ENCODE results near the gene INSM1. TPM values are rescaled to one million over a fixed set of nuclear protein-coding genes. Genes with fewer than 3 reads are reported as not detected.
A peak's percentile ranks its signal among the peaks of the same experiment; 100 is the strongest.

The INSM1 gene
- total RNA-seq, 1 donor from 2014 or later: not detected

GRCh38 chr20:20327746-20328145 lies 40.2 kb upstream of the INSM1 start:
- ATAC-seq: no peak
- H3K27me3 ChIP-seq (ENCODE audit: low read depth): no peaks in the 10 kb centered on the region
- no peak for DNase-seq
- H3K36me3 ChIP-seq: no peaks in the 10 kb centered on the region
- no peak overlapping the region for H3K27ac ChIP-seq
- TF ChIP-seq CTCF (IDR thresholded peaks at IDR 0.05): no peak
- no peak overlapping the region for H3K4me3 ChIP-seq
- no peaks in the 10 kb centered on the region for H3K4me1 ChIP-seq
- intact Hi-C loops (cut with DNase I): no loop called here
- no peaks in the 10 kb centered on the region for H3K9me3 ChIP-seq

GRCh38 chr20:20329564-20329963 lies 38.3 kb upstream of the INSM1 start:
- no peak for TF ChIP-seq CTCF (IDR thresholded peaks at IDR 0.05)
- Histone ChIP-seq H3K9me3 (no peaks in the 10 kb centered on the region), H3K27ac (no peak overlapping the region), H3K4me1 (no peaks in the 10 kb centered on the region), H3K27me3 (ENCODE audit: low read depth) (no peaks in the 10 kb centered on the region), H3K36me3 (no peaks in the 10 kb centered on the region), H3K4me3 (no peak overlapping the region)
- no peak for DNase-seq
- ATAC-seq: no peak
- intact Hi-C loops (cut with DNase I): no loop called here

- ATAC-seq (no peak), DNase-seq (no peak)
- intact Hi-C loops (cut with DNase I): no loop called here
- no peak overlapping the region for H3K4me3 ChIP-seq
- no peaks in the 10 kb centered on the region for H3K4me1 ChIP-seq
- H3K36me3 ChIP-seq: no peaks in the 10 kb centered on the region
- H3K27ac ChIP-seq: no peak overlapping the region
- no peak for TF ChIP-seq CTCF (IDR thresholded peaks at IDR 0.05)
- H3K9me3 ChIP-seq: no peaks in the 10 kb centered on the region
- H3K27me3 ChIP-seq (ENCODE audit: low read depth): no peaks in the 10 kb centered on the region
Observed at GRCh38 chr20:20331156-20331555, 36.7 kb upstream of the INSM1 start.

- TF ChIP-seq CTCF (IDR thresholded peaks at IDR 0.05): no peak
Observed at GRCh38 chr20:20331817-20332216, 36.1 kb upstream of the INSM1 start.

GRCh38 chr20:20333866-20334265 lies 34.0 kb upstream of the INSM1 start:
- Histone ChIP-seq H3K36me3 (no peaks in the 10 kb centered on the region), H3K27ac (no peak overlapping the region), H3K4me3 (no peak overlapping the region), H3K4me1 (no peaks in the 10 kb centered on the region), H3K9me3 (no peaks in the 10 kb centered on the region), H3K27me3 (ENCODE audit: low read depth) (no peaks in the 10 kb centered on the region)
- no peak for TF ChIP-seq CTCF (IDR thresholded peaks at IDR 0.05)
- peak; percentile 37 to 75 for ATAC-seq
- DNase-seq: peak; percentile 56
- intact Hi-C loops (cut with DNase I): no loop called here

More at GRCh38 chr20:20331817-20332216, 36.1 kb upstream of the INSM1 start:
- intact Hi-C loops (cut with DNase I): no loop called here
- ATAC-seq (no peak), DNase-seq (no peak)
- no peaks in the 10 kb centered on the region for H3K9me3 ChIP-seq
- no peaks in the 10 kb centered on the region for H3K4me1 ChIP-seq
- no peaks in the 10 kb centered on the region for H3K27me3 ChIP-seq (ENCODE audit: low read depth)
- no peak overlapping the region for H3K4me3 ChIP-seq
- no peaks in the 10 kb centered on the region for H3K36me3 ChIP-seq
- H3K27ac ChIP-seq: no peak overlapping the region

GRCh38 chr20:20334489-20334888 lies 33.4 kb upstream of the INSM1 start:
- Histone ChIP-seq H3K4me1 (no peaks in the 10 kb centered on the region), H3K36me3 (no peaks in the 10 kb centered on the region), H3K4me3 (no peak overlapping the region), H3K9me3 (no peaks in the 10 kb centered on the region), H3K27ac (no peak overlapping the region), H3K27me3 (ENCODE audit: low read depth) (no peaks in the 10 kb centered on the region)
- ATAC-seq: no peak
- TF ChIP-seq CTCF (IDR thresholded peaks at IDR 0.05): no peak
- intact Hi-C loops (cut with DNase I): no loop called here
- no peak for DNase-seq

Measured in lower lobe of right lung (tissue), 2 donors.